M059J (cell line): ENCODE results near the gene MADCAM1. TPM values are rescaled to one million over a fixed set of nuclear protein-coding genes. Genes with fewer than 3 reads are reported as not detected.

Source experiments
- total RNA-seq: library from RNA; depleted of rRNA; stranded (reverse); fragments of >200 nt; shearing (Covaris generic); gene quantifications from 2 replicates; pipeline ENCODE4 v1.2.3, GENCODE V29; 2014; rRNA removed

The MADCAM1 gene
- total RNA-seq, 1 experiment from 2014 or later, result not detected

Other genes with a start within 250 kb of the MADCAM1 start
- gene PLPP2, start 205.1 kb upstream of the MADCAM1 start, total RNA-seq, result 32.6 and 39.3 TPM in 2 replicates
- 9.0 and 17.9 TPM in 2 replicates for gene MIER2, start 151.7 kb upstream of the MADCAM1 start, total RNA-seq
- 0.74 TPM in 1 of 2 replicates, not detected in the other for gene C2CD4C, start 87.3 kb upstream of the MADCAM1 start, total RNA-seq
- gene SHC2, start 35.5 kb upstream of the MADCAM1 start, total RNA-seq, result 0.05 TPM in 1 of 2 replicates, not detected in the other
- 43.6 and 43.9 TPM in 2 replicates for gene TPGS1, start 11.0 kb downstream of the MADCAM1 start, total RNA-seq
- 50.6 and 57.4 TPM in 2 replicates for gene CDC34, start 35.3 kb downstream of the MADCAM1 start, total RNA-seq
- 0.84 and 1.6 TPM in 2 replicates for gene GZMM, start 47.6 kb downstream of the MADCAM1 start, total RNA-seq
- 961 and 1,106 TPM in 2 replicates for gene BSG, start 76.1 kb downstream of the MADCAM1 start, total RNA-seq
- gene HCN2, start 93.4 kb downstream of the MADCAM1 start, total RNA-seq, result 0.42 and 1.4 TPM in 2 replicates
- 16.4 and 25.5 TPM in 2 replicates for gene POLRMT, start 137.1 kb downstream of the MADCAM1 start, total RNA-seq
- gene FGF22, start 143.4 kb downstream of the MADCAM1 start, total RNA-seq, result not detected in 2 replicates
- gene RNF126, start 166.7 kb downstream of the MADCAM1 start, total RNA-seq, result 33.6 and 53.8 TPM in 2 replicates
- 29.7 and 59.0 TPM in 2 replicates for gene FSTL3, start 179.9 kb downstream of the MADCAM1 start, total RNA-seq
- gene PRSS57, start 199.0 kb downstream of the MADCAM1 start, total RNA-seq, result not detected in 2 replicates
- 0.07 and 1.4 TPM in 2 replicates for gene PALM, start 212.4 kb downstream of the MADCAM1 start, total RNA-seq